T follicular helper cell (primary cell): Measurements from ENCODE around the gene OR1E2.
"Not testable (repeated sequence)": the region's sequence is repeated elsewhere in the genome, so short reads cannot be mapped to it uniquely, and the experiment has no call there.

Experiments used
- DNase-seq: peaks from one replicate; pipeline ENCODE4 v3.0.0-alpha.2; 2020; ENCODE audit warnings: low read depth

The OR1E2 gene

GRCh38 chr17:3397801-3398200 is 35.8 kb downstream of the OR1E2 start:
- not testable (repeated sequence) for DNase-seq

- DNase-seq: no peak
Measured at GRCh38 chr17:3389791-3390190, 43.9 kb downstream of the OR1E2 start.

GRCh38 chr17:3385869-3386816 is 47.5 kb downstream of the OR1E2 start, which contains the start of gene OR3A2:
Gene OR3A2 (minus strand): TSS chr17:3386308.
- DNase-seq: no peak
